Measurements from ENCODE around the gene NPR1.
"Not testable (repeated sequence)": the region's sequence is repeated elsewhere in the genome, so short reads cannot be mapped to it uniquely, and the experiment has no call there.

Gene NPR1

GRCh38 chr1:153698020-153698922, 19.8 kb downstream of the NPR1 start:
- TF ChIP-seq, protein P1, sequence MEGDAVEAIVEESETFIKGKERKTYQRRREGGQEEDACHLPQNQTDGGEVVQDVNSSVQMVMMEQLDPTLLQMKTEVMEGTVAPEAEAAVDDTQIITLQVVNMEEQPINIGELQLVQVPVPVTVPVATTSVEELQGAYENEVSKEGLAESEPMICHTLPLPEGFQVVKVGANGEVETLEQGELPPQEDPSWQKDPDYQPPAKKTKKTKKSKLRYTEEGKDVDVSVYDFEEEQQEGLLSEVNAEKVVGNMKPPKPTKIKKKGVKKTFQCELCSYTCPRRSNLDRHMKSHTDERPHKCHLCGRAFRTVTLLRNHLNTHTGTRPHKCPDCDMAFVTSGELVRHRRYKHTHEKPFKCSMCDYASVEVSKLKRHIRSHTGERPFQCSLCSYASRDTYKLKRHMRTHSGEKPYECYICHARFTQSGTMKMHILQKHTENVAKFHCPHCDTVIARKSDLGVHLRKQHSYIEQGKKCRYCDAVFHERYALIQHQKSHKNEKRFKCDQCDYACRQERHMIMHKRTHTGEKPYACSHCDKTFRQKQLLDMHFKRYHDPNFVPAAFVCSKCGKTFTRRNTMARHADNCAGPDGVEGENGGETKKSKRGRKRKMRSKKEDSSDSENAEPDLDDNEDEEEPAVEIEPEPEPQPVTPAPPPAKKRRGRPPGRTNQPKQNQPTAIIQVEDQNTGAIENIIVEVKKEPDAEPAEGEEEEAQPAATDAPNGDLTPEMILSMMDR (IDR thresholded peaks at IDR 0.05): no peak
- H3K27ac ChIP-seq: peak overlapping the region; percentile 79 to 90
- peak; percentile 88 for DNase-seq (ENCODE audit: low spot score)
- peak overlapping the region; percentile 52 for H3K4me3 ChIP-seq

DNA sequence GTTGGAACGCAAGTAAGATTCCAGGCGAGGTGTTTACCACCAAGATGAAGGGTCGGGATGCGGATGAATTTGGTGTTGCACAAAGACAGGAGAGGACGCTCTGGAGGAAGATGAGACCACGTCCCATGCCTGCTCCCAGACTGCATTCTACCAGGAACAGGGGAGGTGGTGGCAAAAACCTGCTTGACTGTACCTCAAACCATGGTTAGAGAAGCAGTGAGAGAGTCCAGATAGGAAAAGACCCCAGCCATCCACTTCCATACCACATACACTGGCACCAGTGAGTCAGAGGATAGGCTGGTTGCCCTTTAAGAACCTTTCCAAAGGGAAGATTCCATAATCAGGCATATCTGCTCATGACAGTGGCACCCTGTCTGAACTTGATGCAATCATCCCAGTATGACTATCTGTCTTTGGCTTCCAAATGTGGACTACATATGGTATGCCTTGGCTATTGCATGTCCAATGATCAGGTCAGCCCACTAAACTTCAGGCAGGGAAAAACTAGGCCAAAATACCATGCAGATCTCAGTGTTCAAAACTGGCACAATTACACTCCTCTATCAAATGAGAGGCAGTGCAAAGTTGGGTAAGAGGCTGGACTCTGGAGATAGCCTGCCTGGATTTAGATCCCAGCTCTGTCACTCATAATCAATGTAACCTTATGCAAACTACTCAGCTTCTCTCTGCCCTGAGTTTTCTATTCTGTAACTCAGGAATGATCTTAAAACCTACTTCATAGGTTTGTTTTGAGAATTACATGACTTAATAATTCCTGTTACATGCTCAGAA, 20.6 kb downstream of the NPR1 start:
- H3K4me3 ChIP-seq: no peak overlapping the region
- peak overlapping the region; percentile 79 for H3K27ac ChIP-seq
- TF ChIP-seq, protein P1 (IDR thresholded peaks at IDR 0.05): no peak

DNA sequence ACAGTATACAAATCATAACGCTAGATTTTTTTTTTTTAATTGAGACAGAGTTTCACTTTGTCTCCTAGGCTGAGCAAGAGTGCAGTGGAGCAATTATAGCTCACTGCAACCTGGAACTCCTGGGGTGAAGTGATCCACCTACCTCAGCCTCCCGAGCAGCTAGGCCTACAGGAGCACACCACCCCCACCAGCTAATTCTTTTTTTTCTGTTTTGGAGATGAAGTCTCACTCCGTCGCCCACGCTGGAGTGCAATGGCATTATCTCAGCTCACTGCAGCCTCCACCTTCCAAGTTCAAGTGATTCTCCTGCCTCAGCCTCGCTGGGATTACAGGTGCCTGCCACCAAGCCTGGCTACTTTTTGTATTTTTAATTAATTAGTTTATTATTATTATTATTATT, 21.3 kb downstream of the NPR1 start:
- Histone ChIP-seq H3K4me3 (no peak overlapping the region), H3K27ac (peak overlapping the region; percentile 79)
- DNase-seq (ENCODE audit: low spot score): no peak
- TF ChIP-seq, protein P1 (IDR thresholded peaks at IDR 0.05): no peak

More for the DNA sequence above, 20.6 kb downstream of the NPR1 start:
- no peak for DNase-seq (ENCODE audit: low spot score)

DNA sequence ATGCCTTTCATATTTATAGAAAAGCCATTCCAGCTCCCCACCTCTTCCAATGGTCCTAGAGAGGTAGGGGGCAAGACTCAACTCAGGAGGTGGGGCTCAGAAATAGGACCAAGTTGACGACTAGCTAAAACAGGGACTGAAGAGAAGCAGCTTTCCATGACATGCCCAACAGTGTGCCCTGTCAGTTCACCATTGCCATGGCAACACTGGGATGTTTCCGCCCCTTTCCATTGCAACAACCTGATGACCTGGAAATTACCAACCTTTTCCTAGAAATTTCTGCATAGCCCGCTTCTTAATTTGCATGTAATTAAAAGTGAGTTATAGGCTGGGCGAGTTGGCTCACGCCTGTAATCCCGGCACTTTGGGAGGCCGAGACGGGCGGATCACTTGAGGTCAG, 27.0 kb downstream of the NPR1 start:
- no peak overlapping the region for H3K27ac ChIP-seq
- no peak for DNase-seq (ENCODE audit: low spot score)
- TF ChIP-seq, protein P1 (IDR thresholded peaks at IDR 0.05): no peak
- H3K4me3 ChIP-seq: no peak overlapping the region

DNA sequence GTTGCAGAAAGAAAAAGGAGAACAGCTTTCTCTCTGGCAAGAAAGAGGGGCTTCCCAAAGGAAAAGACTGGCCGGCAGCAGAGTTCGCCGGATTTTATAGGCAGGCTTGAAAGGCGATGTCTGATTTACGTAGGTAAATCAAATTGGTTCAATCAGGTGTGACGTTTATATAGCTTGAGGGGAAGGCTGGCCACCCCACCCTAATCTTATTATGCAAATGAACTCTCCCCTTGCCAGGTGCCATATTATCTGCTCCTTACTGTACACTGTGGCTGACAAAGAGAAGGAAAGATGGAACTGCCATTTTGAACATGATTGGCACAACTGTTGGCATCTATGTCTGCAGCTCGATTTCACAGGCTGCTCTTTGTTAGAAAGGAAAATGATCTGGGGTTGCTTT, 32.5 kb downstream of the NPR1 start:
- TF ChIP-seq, protein P1 (IDR thresholded peaks at IDR 0.05): no peak
- Histone ChIP-seq H3K27ac (no peak overlapping the region), H3K4me3 (no peak overlapping the region)
- no peak for DNase-seq (ENCODE audit: low spot score)

- H3K4me3 ChIP-seq; H3K27ac ChIP-seq; DNase-seq (ENCODE audit: low spot score): not testable (repeated sequence)
These were observed 37.7 kb downstream of the NPR1 start for GRCh38 chr1:153716211-153716610.

GRCh38 chr1:153717330-153717729, 38.8 kb downstream of the NPR1 start:
- TF ChIP-seq, protein P1 (IDR thresholded peaks at IDR 0.05): no peak
- Histone ChIP-seq H3K27ac (no peak overlapping the region), H3K4me3 (no peak overlapping the region)
- no peak for DNase-seq (ENCODE audit: low spot score)
